DMS114 treated with DMSO at 0.1 percent for 48 hours (cell line): Measurements from ENCODE around the gene PACRGL.

ENCODE experiments used
- DNase-seq: peaks from one replicate; lab custom pipeline; 2025; ENCODE audit not compliant: unreplicated experiment; lab: John Stamatoyannopoulos, UW

Gene PACRGL

DNA sequence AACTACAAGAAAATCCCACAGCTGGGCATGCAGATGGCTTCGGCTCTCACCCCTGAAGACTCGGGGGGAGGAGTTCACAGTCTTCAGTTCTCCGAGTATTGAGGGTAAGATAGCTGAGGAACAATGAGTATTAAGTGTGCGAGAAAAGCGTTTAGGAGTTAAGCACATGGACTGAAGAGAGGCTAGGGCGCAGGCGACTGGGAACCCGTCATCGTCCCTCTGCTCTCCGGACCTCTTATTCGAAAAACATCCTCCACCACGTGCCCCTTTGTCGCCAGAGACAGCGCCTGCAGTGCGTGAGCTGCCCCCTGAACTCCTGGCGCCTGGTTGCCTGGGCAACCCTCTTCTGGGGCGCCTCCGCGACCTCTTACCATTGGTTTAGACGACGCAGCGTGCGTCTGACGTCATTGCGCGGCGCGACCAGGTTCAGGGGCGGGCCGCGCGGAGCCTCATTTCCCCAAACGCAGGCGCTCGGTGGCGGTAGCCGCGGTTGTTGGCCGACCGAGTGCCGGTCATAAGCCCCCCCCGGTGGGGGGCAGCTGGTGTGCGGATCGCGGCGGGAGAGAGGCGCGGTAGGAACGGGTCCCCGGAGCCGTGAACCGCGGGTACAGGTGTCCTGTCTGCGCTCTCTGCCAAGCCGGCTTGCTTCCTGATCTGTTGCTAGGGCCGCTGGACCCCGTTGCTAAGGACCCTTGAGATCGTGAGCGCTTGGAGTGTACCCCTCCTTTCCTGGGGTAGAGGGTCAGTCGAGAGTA lies at the start of gene PACRGL:
Gene PACRGL (plus strand): TSS at position 452 of the 755 bp plus-strand sequence. CDS start 4,024 bp downstream, outside the sequence.
- DNase-seq: peak; percentile 92

DNA sequence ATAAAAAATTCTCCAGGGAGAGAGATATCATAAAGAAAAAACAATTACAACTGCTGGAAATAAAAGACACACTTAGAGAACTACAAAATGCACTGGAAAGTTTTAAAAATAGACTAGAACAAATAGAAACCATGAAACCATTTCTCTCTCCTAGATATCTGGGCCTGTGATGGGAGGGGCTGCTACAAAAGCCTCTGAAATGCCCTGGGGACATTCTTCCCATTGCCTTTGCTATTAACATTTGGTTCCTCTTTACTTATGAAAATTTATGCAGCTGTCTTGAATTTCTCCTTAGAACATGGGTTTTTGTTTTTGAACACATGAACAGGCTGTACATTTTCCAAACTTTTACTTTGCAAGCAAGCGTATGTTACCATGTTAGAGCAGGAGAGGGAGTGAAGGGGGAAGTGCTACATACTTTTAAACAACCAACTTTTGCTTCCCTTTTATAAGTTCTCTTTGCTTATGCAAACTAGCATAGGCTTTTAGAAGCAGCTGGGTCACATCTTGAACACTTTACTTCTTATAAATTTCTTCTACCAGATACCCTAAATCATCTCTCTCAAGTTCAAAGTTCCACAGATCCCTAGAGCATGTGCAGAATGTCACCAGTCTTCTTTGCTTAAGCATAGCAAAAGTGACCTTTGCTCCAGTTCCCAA lies 47.9 kb upstream of the PACRGL start:
- DNase-seq: no peak

DNA sequence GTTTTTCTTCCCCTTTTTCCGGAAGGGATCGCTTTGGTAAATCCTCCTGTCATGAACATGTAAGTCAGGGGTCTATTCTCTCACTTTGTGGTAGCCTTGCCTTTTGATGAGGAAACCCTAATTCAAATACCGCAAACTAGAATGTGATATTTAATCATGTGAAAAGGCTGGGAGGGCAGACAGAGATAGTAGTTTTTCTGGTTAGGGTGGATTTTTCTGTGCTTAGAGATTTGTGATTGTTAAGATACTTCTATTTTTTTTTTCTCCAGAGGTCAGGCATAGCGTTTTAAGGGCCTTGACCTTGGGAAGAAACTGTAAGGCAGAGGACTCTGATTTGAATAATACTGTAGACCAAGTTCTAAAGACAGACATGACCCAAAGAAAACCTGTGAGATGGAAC lies 41.8 kb upstream of the PACRGL start:
- no peak for DNase-seq

DNA sequence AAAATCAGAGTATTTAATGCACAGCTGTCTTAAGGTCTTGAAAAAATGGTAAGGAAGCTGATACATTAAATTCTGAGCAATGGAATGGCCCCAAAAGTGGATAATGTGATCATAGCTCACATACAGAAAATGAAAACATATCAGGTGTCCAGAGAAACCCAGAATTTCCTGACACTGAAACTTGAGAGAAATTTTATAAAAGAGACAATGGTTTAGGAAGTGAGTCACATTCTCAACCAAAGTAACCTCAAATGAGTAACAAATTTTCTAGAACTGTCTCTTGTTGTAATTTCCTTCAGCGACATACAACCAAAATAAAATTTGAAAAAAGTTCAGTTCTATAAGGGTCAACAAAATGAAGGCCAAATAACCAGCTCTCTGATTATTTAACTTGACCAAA lies 37.4 kb upstream of the PACRGL start:
- DNase-seq: no peak

DNA sequence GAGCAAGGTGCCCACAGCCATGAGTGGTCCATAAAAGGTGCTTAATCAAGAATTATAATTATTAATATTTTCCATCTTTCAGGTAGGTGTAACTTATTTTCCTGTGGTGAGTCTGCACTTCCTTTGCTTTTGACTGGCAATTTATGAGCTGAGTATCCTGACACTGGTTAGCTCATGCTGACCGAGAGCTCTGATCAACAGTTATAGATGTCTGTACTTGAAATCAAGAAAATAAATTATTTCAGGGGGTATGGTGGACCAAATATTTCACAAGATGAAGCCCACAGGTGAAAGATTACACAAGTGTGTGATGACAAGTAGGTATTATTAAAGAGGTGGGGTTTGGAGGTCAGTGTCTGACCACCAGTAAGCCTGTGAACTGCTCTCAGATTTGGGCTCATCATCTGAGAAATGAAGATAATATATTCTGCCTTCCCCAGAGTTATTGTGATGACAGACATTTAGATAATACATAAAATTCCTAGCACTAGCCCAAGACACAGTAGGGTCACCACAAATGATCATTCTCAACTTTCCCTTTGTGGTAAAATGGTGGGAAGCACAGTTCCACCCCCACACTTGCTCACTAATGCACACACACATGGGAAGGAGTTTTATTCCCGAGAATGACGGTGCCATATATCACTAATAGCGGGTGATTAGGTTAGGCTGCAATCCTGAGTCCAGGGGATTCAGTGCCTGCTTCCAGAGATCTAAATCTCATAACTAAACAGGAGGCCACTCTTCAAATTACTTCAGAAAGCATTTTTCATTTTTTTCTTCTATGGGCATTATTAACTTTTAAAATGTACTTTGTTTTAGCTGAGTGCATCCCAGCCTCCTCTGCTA lies 34.0 kb upstream of the PACRGL start:
- DNase-seq: no peak

DNA sequence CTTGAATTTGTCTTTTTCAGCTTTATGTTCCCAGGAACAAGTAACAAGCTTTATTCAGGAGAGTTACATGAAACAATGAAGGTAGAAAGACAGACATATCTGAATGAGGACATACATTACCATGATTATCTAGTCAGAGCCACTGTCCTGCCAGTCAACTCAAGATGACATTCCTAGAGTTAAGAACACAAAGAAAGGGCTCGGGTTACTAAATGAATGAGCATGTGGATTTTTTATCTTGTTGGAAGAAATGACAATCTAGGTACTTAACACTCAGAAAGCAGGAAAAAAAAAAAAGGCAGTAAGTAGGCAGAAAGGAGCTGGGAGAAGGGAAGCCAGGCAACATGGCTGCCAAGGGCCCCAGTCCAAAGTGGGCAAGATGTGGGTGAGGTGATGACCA lies 28.0 kb upstream of the PACRGL start:
- DNase-seq: no peak

DNA sequence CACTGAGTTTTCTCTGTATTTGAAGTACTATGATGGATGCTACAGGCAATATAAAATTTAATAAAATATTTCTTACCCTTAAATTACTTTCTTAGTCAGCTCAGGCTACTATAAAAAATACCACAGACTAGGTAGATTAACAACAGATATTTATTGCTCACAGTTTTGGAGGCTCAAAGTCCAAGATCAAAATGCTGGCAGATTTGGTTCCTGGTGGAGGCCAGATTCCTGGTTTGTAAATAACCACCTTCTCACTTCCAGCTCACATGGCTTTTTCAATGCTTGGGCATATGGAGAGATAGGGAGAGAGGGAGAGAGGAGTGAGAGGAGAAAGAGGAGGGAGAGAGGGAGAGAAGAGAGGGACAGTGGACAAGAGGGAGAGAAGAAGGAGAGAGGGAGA lies 24.5 kb upstream of the PACRGL start:
- no peak for DNase-seq

DNA sequence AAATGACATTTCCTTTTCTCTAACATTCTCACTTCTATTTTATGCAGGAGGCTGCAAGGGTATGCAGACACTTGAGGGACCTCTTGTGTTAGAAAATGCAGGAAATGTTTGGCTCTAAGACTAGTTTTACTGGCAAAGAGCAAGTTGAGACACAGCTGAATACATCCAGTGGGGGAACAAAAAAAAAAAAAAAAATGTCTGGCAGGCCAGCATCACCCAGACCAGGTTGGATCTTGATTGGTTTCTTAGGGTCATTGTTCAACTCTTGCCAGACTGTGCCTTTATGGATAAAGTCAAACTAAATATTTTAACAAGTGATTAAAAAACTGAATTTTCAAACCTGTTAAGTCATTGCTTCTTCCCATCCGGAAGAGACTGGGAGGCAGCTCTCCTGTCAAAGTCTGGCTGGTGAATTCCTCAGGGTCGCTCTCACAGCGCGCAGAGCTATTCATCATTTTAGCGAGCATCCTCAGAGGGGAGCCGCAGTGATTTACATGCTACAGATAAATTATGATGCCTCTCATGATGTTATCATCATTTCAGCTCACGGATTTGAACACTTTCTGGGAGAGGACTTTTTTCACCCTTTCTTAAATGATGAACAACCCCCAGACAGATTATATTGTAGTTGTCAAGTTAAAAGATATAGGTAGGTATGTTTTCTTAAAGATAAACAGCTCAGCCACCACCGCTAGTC lies 23.6 kb upstream of the PACRGL start:
- DNase-seq: no peak

DNA sequence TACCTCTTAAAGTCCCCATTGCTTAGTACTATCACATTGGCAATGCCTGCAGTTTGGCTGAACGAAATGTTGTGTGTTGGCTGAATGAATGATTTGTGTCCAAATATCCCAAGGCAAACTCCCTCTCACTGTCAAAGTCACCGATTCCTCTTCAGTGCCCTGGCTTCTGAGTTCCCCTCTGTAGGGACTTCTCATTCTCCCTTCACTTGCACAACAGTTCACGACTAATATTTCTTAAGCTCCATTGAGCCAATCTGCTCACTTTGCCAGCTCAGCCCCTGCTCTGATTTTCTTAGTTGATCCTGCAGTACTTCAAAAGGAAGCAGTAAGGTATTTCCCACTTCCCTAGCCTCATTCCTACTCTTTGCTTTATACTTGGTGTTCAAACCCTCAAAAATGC lies 21.9 kb upstream of the PACRGL start:
- DNase-seq: no peak

DNA sequence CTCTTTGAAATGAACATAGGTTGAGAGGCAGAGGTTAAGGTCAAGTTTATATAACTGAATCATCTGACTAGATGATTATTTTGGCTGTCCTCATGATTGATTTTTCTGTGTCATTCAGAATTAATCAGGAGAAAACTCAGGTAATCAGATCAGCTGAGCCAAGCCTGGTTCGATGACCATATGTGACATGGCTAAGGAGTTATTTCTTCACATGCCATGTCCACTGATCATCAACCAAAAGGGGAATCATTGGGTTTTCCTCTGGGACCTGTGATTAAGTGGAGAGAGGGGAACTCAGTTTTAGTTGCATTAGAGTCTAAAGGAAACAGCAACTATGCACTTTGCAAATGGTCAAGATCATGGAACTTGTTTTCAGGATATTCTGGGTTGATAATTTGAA lies 20.3 kb upstream of the PACRGL start:
- no peak for DNase-seq

DNA sequence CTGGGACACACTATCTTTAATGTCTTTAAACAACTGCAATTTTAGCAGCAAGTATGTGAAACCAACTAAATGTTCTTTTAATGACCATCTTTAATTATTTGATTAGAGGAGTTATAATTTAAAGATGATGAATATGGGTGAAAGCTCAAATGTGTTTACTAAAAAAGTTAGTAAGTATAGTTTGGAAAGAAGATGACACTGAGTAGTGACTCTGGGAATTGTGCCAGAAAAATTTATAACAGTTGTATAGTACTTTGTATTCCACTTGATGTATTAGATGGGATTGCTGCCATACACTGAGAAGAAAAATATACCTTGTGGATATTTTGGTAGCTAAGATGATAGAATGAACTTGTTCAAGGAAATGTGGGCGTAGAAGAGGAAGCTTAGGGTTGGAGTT lies 19.5 kb upstream of the PACRGL start:
- DNase-seq: no peak

DNA sequence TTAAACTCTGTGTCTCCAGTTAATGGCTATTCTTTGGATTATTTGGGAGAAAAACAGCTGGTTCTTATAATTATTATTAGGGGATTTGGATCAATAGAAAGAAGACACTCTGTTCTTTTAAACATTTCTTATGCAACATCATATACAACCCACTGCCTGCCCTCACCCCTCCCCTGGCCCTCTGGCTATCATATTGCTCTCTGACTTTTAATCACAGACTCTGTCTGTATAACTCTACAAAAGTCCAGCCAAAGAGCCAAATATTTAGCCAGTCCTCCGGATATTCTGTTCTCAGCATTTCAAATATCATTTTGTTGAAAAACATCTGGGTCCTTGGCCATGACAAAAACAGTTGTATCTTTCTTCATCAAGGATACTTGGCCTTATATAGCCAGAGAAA lies 19.0 kb upstream of the PACRGL start:
- DNase-seq: no peak

DNA sequence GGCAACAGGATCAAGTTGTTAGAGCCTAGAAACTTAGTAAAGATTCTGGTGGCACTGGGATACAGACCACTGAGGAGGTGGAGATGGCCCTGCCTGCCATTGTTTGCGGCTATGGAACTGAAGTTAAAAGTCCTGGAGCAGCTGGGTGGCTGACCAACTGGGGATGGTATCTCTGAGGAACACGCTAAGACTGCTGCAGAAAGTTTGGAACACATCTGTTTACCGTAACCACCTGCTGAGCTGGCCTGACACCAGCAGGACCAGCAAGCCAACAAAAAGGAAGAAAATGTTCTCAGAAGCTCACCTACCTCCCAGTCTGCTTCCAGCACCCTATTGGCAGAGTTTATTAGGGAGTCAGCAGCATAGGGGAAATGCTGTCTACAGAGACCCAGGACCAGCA lies 17.4 kb upstream of the PACRGL start:
- no peak for DNase-seq

DNA sequence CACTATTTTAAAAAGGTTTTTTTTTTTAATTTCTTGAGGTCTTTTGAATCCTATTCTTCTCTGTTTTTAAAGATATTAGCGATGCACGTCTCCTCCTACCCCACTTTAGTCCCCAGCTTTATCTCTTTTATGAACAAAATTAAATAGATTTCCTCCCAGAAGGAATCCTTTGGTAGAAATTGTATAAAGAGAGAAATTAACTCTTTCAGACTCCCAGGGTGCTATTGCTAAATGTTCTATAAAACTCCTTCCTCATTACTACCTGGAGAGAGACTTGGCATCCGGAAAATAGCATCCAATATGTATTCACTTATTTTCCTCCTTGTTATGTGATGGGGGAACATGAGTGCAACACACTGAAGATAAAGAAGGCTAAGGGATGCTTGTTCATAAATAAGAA lies 16.5 kb upstream of the PACRGL start:
- DNase-seq: no peak

DNA sequence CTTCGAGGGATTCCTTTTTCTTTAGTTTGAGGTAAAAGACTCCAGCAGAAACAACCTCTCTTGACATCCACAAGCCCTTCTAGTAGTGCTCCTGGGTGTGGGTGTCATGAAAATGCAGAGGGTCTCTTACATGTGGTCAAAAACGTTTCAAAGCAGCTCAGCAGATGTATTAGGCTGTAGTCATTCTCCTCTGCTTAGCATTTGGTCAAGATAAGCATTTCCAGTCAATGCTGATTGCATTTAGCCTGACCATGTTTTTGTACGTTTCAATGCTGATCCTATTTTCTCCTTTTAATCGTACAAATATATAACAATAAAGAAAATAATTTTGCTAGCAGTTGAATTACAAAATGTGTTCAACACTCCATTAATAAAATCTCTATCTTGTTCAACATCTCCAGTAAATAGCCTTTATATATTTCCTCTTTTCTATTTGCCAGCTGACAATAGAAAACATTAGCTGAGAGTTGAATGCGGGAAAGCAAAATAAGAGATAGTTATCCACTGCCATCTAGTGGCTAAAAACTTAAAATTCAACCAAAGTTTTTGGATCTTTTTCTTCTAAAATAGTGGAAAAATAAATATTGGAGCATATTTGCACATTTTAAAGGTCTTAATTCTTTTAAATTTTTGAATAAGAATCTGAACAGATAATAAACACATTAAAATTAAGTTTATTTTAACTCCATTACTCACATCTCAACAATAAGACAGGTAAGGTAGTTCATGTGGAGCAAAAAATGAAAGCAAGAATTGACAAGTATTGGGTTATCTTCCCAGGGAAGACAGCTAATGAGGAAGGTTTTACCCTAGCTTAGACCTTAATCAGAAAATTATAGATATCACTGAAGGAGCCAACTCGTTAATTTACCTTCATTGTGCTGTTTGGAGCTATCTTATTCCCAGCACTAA lies 15.2 kb upstream of the PACRGL start:
- peak; percentile 14 for DNase-seq

DNA sequence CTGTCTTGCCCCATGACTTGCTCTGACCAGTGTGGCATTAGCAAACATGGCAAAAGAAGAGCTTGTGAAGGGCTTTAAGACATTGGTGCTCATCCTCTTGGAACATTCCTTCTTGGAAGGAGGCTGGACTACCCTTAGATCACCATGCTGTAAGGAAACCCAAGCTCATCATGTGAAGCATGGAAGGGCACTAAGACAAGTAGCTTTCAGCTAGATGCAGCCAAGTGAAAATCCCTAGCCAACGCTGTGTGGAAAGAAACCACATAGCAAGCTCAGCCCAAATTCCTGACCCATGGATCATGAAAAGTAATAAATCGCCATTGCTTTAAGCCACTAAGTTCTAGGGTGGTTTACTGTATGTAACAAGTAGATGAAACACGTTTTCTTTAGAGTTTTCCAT lies 12.4 kb upstream of the PACRGL start:
- no peak for DNase-seq

DNA sequence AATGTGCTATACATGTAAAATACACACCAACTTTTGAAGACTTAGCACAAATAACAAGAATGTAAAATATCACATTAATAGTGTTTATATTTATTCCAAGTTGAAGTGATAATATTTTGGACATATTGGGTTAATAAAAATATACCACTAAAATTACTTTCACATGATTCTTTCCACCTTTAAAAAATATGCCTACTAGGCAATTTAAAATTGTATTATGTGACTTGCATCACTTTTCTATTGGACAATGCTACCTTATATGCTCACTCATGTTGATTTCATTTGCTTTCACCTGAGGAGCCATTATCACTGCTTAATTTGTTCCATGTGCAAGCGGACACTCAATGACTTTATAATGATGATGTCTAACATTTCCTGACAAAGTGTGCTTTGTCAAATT lies 3.4 kb upstream of the PACRGL start:
- DNase-seq: no peak

DNA sequence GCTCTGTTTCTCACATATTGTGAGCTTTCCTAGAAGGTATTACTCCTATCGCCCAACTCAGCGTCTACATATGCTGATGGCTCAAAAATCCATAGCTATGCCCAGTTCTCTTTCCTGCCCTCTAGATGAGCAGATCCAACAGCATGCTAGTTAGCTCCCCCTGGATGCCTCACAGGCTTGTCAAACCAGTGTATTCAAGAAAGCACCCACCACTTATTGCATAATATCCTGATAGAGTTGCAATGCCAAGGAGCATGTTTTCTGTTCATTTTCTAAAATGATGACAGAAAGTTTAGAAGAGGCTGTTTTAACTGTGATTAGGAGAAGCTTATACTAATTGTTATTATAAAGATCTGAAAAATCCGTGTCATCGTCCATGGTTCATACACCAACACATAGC lies 1.9 kb upstream of the PACRGL start:
- no peak for DNase-seq

DNA sequence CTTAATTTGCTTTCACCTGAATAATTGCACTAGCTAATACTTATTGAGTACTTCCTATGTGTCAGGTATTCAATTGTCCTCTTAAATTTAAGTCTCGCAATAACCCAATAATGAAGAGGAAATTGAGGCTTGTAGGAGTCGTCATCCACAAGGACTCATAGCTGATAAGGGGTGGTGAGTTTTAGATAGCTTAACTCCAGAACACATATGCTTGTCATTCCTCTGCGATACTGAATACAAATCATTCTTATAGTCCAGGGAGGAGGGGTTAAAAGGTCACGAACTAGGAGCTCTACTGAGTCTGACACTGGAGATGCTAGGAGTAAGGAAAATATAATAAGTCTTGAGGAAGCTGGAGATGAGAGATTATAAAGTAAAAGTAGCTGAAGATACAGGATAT lies 1.4 kb upstream of the PACRGL start:
- DNase-seq: no peak

DNA sequence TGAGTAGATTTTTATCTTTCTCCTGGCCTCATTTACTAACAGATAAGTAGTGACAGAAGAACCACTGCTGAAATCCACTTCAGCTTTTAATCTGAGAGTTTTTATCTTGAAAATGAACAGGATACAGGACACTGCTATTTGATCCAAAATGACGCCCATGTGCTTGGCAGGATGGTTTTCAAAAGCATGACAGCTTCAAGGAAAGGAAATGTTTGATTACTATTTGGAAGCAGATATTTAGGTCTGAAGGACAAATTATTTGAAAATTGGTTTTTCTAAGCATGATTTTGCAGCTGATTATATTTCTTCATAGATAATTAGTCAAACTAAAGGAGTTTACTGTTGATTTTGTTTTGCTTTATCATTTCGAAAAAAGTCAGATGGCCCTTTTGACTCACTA lies 11.1 kb downstream of the PACRGL start:
- DNase-seq: no peak
